K562 (cell line): ENCODE measurements around the gene ZKSCAN4. TPM values are rescaled to one million over a fixed set of nuclear protein-coding genes. Genes with fewer than 3 reads are reported as not detected.

Experiments
- ATF1 ChIP-seq, 2 experiments: fragments of 450-650 bp in 1 of 2; IDR thresholded peaks; 2 replicates each; pipeline ENCODE4 v1.6.1; 2016; ENCODE audit warnings: missing compliant biosample characterization in 1 of 2, missing genetic modification characterization in 1 of 2
- BACH1 ChIP-seq: fragments of 200-800 bp; sonication (Bioruptor generic); IDR thresholded peaks from 2 replicates; pipeline ENCODE4 v1.6.1; 2016; ENCODE audit warnings: missing genetic modification characterization, missing compliant biosample characterization
- BDP1 ChIP-seq: IDR thresholded peaks from 3 replicates; pipeline ENCODE4 v1.6.1; 2011; ENCODE audit not compliant: insufficient read length, insufficient read depth
- BRD9 ChIP-seq: fragments of 450-650 bp; IDR thresholded peaks from 2 replicates; pipeline ENCODE4 v1.6.1; 2018; ENCODE audit warnings: low read depth; ENCODE audit not compliant: partially characterized antibody
- C11orf30 ChIP-seq: fragments of 450-650 bp; IDR thresholded peaks from 2 replicates; pipeline ENCODE4 v1.6.1; 2016; ENCODE audit warnings: low read depth, mild to moderate bottlenecking
- CBFB ChIP-seq: sonication (generic); formaldehyde crosslinking; IDR thresholded peaks from 2 replicates; pipeline ENCODE4 v1.4.0; 2020; ENCODE audit warnings: mild to moderate bottlenecking, missing genetic modification reagents
- CSDE1 ChIP-seq, 2 experiments: fragments of 450-650 bp; IDR thresholded peaks; 2 replicates each; pipeline ENCODE4 v1.6.1; 2016; ENCODE audit warnings: mild to moderate bottlenecking in 1 of 2
- EGR1 ChIP-seq: fragments of 450-650 bp; conservative IDR thresholded peaks from 2 replicates; pipeline ENCODE4 v1.6.1; 2017; ENCODE audit warnings: mild to moderate bottlenecking
- ETV1 ChIP-seq: fragments of 450-650 bp; conservative IDR thresholded peaks from 2 replicates; pipeline ENCODE4 v1.6.1; 2016; ENCODE audit warnings: missing genetic modification characterization, control low read depth, low read depth, missing compliant biosample characterization
- FOSL1 ChIP-seq: fragments of 200-800 bp; sonication (Bioruptor generic); conservative IDR thresholded peaks from 2 replicates; pipeline ENCODE4 v1.6.1; 2016; ENCODE audit warnings: missing genetic modification characterization, missing compliant biosample characterization
- FOXM1 ChIP-seq, 2 experiments: fragments of 450-650 bp in 1 of 2; sonication (generic) in 1 of 2; formaldehyde crosslinking in 1 of 2; IDR thresholded peaks; 2 replicates each; pipeline versions ENCODE4 v1.6.1 to v1.9.0; 2017 to 2022; ENCODE audit warnings: low read depth in 2 of 2, mild to moderate bottlenecking in 2 of 2, missing genetic modification reagents in 1 of 2, moderate library complexity in 1 of 2
- KDM2B ChIP-seq: fragments of 250-450 bp; sonication (Bioruptor Pico); IDR thresholded peaks from 2 replicates; pipeline ENCODE4 v1.8.0; 2021; ENCODE audit warnings: mild to moderate bottlenecking, moderate library complexity
- LEF1 ChIP-seq: fragments of 450-650 bp; IDR thresholded peaks from 2 replicates; pipeline ENCODE4 v1.6.1; 2016; ENCODE audit warnings: mild to moderate bottlenecking
- MAFF ChIP-seq: IDR thresholded peaks from 2 replicates; pipeline ENCODE4 v1.6.1; 2012; ENCODE audit warnings: low read length, improper control_type of control experiment
- MAFG ChIP-seq: fragments of 450-650 bp; conservative IDR thresholded peaks from 2 replicates; pipeline ENCODE4 v1.6.1; 2016; ENCODE audit warnings: missing genetic modification characterization, missing compliant biosample characterization
- MYBL2 ChIP-seq, 2 experiments: fragments of 450-650 bp in 1 of 2; sonication (generic) in 1 of 2; formaldehyde crosslinking in 1 of 2; IDR thresholded peaks; 2 replicates each; pipeline versions ENCODE4 v1.6.1 to v1.8.1; 2017 to 2022; ENCODE audit warnings: borderline replicate concordance in 1 of 2, inconsistent platforms in 1 of 2, low read depth in 1 of 2, mild to moderate bottlenecking in 1 of 2, missing genetic modification reagents in 1 of 2, moderate library complexity in 1 of 2
- NFE2L1 ChIP-seq: fragments of 450-650 bp; IDR thresholded peaks from 2 replicates; pipeline ENCODE4 v1.6.1; 2016; ENCODE audit warnings: missing genetic modification characterization, low read depth, mild to moderate bottlenecking, missing compliant biosample characterization, moderate library complexity, borderline replicate concordance
- NR3C1 ChIP-seq: sonication (generic); formaldehyde crosslinking; IDR thresholded peaks from 2 replicates; pipeline ENCODE4 v1.8.1; 2022; ENCODE audit warnings: missing genetic modification reagents
- PCBP1 ChIP-seq: fragments of 200-400 bp; formaldehyde crosslinking; IDR thresholded peaks from 2 replicates; pipeline ENCODE4 v1.6.1; 2018; ENCODE audit warnings: mild to moderate bottlenecking, low read depth, low read length; ENCODE audit not compliant: poor library complexity, severe bottlenecking
- PHF20 ChIP-seq: fragments of 450-650 bp; IDR thresholded peaks from 2 replicates; pipeline ENCODE4 v1.6.1; 2018; ENCODE audit not compliant: partially characterized antibody
- PML ChIP-seq: IDR thresholded peaks from 2 replicates; pipeline ENCODE4 v1.6.1; 2012; ENCODE audit warnings: low read length, inconsistent platforms
- POLR2H ChIP-seq: IDR thresholded peaks from 2 replicates; pipeline ENCODE4 v1.6.1; 2016; ENCODE audit warnings: missing genetic modification characterization, low read depth, mild to moderate bottlenecking, control low read depth, missing compliant biosample characterization, moderate library complexity
- SMAD1 ChIP-seq: fragments of 150-350 bp; IDR thresholded peaks from 2 replicates; pipeline ENCODE4 v1.6.1; 2014; ENCODE audit warnings: low read length, low read depth; ENCODE audit not compliant: partially characterized antibody
- SMARCA4 ChIP-seq: fragments of 450-650 bp; IDR thresholded peaks from 2 replicates; pipeline ENCODE4 v1.6.1; 2016
- XRCC4 ChIP-seq: IDR thresholded peaks from one replicate; pipeline ENCODE4 v1.6.1; 2011; ENCODE audit not compliant: insufficient read depth, insufficient read length; ENCODE audit errors: extremely low read depth
- ZBTB1 ChIP-seq: sonication (generic); formaldehyde crosslinking; IDR thresholded peaks from 2 replicates; pipeline ENCODE4 v1.8.1; 2023; ENCODE audit warnings: missing genetic modification reagents, low read depth, mild to moderate bottlenecking, borderline replicate concordance
- ZC3H11A ChIP-seq: IDR thresholded peaks from 2 replicates; pipeline ENCODE4 v1.6.1; 2012; ENCODE audit warnings: low read depth, low read length, improper control_type of control experiment
- ZNF134 ChIP-seq: fragments of 250-450 bp; sonication (Bioruptor Pico); conservative IDR thresholded peaks from 2 replicates; pipeline ENCODE4 v1.4.0; 2020
- polyA plus RNA-seq, 8 experiments: library from polyadenylated mRNA; depleted of rRNA in 4 of 8; stranded (reverse) in 5 of 8; unstranded in 3 of 8; fragments of >200 nt; fragmentation: Nextera tagmentation in 2 of 8; fragmentation: Illumina TruSeq in 1 of 8; extraction: Ambion mirVana in 2 of 8; extraction: Trizol in 1 of 8; gene quantifications; 2 replicates each; pipeline versions ENCODE4 v1.2.1 to v1.2.3, GENCODE V29; 2011 to 2014; ENCODE audit warnings: inconsistent platforms in 1 of 8, missing spikeins in 1 of 8
- total RNA-seq, 7 experiments: library from RNA; depleted of rRNA in 6 of 7; stranded (reverse); fragments of >200 nt in 6 of 7; fragmentation: Illumina TruSeq in 2 of 7; extraction: Trizol in 2 of 7; gene quantifications; 2 replicates each; pipeline versions ENCODE4 v1.2.1 to v1.2.3, GENCODE V29; 2011 to 2021; ENCODE audit warnings: low replicate concordance in 1 of 7
- TF ChIP-seq, protein P1 (sequence below): fragments of 450-650 bp; IDR thresholded peaks from 2 replicates; pipeline ENCODE4 v1.6.1; 2016; ENCODE audit warnings: low read depth, mild to moderate bottlenecking, moderate library complexity
- TF ChIP-seq, protein P2 (sequence below), 2 experiments: fragments of 450-650 bp in 1 of 2; sonication (generic) in 1 of 2; formaldehyde crosslinking in 1 of 2; IDR thresholded peaks in 1 of 2; conservative IDR thresholded peaks in 1 of 2; 2 replicates each; pipeline versions ENCODE4 v1.6.1 to v1.8.1; 2016 to 2023; ENCODE audit warnings: mild to moderate bottlenecking in 2 of 2, moderate library complexity in 2 of 2, inconsistent platforms in 1 of 2, missing genetic modification reagents in 1 of 2

The ZKSCAN4 gene
- total and polyA plus RNA-seq, 9 of the 15 experiments (the other 6 are each of a cell fraction or from before 2014, with no cell fraction given), result 1.2 to 5.3 (median 4.7) TPM

DNA sequence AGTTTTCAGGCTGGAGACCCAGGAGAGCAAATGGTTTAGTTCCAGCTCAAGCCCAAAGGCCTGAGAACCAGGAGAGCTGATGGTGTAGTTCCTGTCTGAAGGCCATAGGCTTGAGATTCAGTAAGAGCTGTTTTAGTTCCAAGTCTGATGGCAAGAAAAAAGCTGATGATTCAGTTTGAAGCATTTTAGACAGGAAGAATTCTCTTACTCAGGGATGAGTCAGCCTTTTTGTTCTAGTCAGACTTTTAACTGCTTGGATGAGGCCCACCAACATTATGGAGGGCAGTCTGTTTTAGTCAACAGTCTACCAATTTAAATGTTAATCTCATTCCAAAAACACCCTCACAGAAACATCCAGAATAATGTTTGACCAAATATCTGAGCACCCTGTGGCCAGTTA lies 17.4 kb upstream of the ZKSCAN4 start (continued):
- TF ChIP-seq ZBTB1 (CRISPR knock-in tag), result no peak
- no peak for TF ChIP-seq CSDE1 (IDR thresholded peaks at IDR 0.05)
- TF ChIP-seq ATF1 (CRISPR knock-in tag; IDR thresholded peaks at IDR 0.05), result no peak
- no peak for TF ChIP-seq ATF1 (tag; IDR thresholded peaks at IDR 0.05)
- 0 out of 2 replicates have a peak, but pooled peaks have one; percentile 18 for TF ChIP-seq POLR2H (tag)
- no peak for TF ChIP-seq PCBP1
- no peak for TF ChIP-seq ZC3H11A
- 0 out of 2 replicates have a peak, but pooled peaks have one; percentile 35 for TF ChIP-seq LEF1
- no peak for TF ChIP-seq SMAD1
- 0 out of 2 replicates have a peak, but pooled peaks have one; percentile 7 for TF ChIP-seq MYBL2 (IDR thresholded peaks at IDR 0.05; ENCODE audit: low read depth)
- TF ChIP-seq MYBL2 (CRISPR knock-in tag; IDR thresholded peaks at IDR 0.05; ENCODE audit: borderline replicate concordance), result no peak
- no peak for TF ChIP-seq KDM2B (CRISPR knock-in tag)
- TF ChIP-seq FOSL1, result peak; percentile 92
- peak; percentile 83 for TF ChIP-seq FOXM1 (IDR thresholded peaks at IDR 0.05; ENCODE audit: low read depth)
- TF ChIP-seq FOXM1 (CRISPR knock-in tag; IDR thresholded peaks at IDR 0.05; ENCODE audit: low read depth), result no peak
- TF ChIP-seq C11orf30, result peak; percentile 99
- TF ChIP-seq MAFG (tag), result peak; percentile 98
- no peak for TF ChIP-seq EGR1
- TF ChIP-seq CBFB (CRISPR knock-in tag), result no peak
- peak; percentile 79 for TF ChIP-seq SMARCA4
- TF ChIP-seq ETV1, result peak; percentile 43; the same call in 1 of the 2 replicates
- TF ChIP-seq, protein P1, sequence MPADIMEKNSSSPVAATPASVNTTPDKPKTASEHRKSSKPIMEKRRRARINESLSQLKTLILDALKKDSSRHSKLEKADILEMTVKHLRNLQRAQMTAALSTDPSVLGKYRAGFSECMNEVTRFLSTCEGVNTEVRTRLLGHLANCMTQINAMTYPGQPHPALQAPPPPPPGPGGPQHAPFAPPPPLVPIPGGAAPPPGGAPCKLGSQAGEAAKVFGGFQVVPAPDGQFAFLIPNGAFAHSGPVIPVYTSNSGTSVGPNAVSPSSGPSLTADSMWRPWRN, result no peak
- no peak for TF ChIP-seq NR3C1
- no peak for TF ChIP-seq BDP1
- peak; percentile 93 for TF ChIP-seq MAFF
- no peak for TF ChIP-seq XRCC4
- no peak for TF ChIP-seq PML
- TF ChIP-seq, protein P2, sequence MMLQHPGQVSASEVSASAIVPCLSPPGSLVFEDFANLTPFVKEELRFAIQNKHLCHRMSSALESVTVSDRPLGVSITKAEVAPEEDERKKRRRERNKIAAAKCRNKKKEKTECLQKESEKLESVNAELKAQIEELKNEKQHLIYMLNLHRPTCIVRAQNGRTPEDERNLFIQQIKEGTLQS (IDR thresholded peaks at IDR 0.05), result peak; percentile 85
- TF ChIP-seq, protein P2 (CRISPR knock-in tag; conservative IDR thresholded peaks at IDR 0.05), result 0 out of 2 replicates have a peak, but pooled peaks have one; percentile 27
- no peak for TF ChIP-seq PHF20
- TF ChIP-seq BRD9, result no peak
- peak; percentile 98 for TF ChIP-seq ZNF134 (CRISPR knock-in tag)
- peak; percentile 83 for TF ChIP-seq NFE2L1 (tag)
- TF ChIP-seq BACH1 (tag), result peak; percentile 91
